ENCODE data around the gene DSC2.
"Not testable (repeated sequence)": the region's sequence is repeated elsewhere in the genome, so short reads cannot be mapped to it uniquely, and the experiment has no call there.

The DSC2 gene

DNA sequence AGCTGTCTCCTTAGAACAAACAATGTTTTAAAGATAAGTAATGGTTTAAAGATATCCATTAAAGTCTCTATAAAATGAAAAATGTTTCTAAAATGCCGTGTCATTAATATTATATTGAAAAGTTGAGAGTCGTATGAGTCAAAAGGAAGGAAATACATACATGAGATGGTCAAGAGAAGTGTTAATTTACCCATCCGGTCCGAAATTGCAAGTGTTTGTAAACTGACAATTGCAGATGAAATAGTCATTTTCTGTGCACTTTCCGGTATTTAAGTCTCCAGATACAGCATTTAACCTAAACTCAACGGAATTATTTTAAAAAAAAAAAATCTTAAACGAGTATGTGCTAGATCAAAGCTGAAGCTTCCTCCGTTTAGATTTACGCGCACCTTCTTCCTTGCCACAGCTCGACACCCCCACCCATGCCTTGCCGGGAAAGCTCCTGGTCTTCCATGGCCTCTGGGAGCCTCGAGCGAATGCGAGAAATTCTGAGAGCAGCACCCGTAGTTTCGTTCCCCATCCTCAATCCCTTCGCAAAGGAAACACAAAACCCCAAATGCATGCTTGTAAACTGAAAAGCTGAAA lies 61.4 kb downstream of the DSC2 start:
- Histone ChIP-seq H3K36me3 (ENCODE audit: control insufficient read depth, insufficient read depth, low read length) (no peaks in the 10 kb centered on the region), H3K27me3 (ENCODE audit: control insufficient read depth, insufficient read depth, low read length) (peaks cover 5% of the 10 kb centered on the region), H3K4me1 (no peaks in the 10 kb centered on the region), H3K79me2 (no peaks in the 10 kb centered on the region), H3K9ac (no peak overlapping the region), H2AFZ (peak overlapping the region; percentile 34), H3K27ac (no peak overlapping the region), H3K4me2 (ENCODE audit: low read length) (no peak overlapping the region), H3K9me3 (ENCODE audit: control insufficient read depth, low read length) (no peaks in the 10 kb centered on the region), H3K4me3 (ENCODE audit: low read depth, low read length) (no peak overlapping the region)
- TF ChIP-seq, protein P1, sequence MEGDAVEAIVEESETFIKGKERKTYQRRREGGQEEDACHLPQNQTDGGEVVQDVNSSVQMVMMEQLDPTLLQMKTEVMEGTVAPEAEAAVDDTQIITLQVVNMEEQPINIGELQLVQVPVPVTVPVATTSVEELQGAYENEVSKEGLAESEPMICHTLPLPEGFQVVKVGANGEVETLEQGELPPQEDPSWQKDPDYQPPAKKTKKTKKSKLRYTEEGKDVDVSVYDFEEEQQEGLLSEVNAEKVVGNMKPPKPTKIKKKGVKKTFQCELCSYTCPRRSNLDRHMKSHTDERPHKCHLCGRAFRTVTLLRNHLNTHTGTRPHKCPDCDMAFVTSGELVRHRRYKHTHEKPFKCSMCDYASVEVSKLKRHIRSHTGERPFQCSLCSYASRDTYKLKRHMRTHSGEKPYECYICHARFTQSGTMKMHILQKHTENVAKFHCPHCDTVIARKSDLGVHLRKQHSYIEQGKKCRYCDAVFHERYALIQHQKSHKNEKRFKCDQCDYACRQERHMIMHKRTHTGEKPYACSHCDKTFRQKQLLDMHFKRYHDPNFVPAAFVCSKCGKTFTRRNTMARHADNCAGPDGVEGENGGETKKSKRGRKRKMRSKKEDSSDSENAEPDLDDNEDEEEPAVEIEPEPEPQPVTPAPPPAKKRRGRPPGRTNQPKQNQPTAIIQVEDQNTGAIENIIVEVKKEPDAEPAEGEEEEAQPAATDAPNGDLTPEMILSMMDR (IDR thresholded peaks at IDR 0.05) = no peak

- Histone ChIP-seq H3K79me2 (no peaks in the 10 kb centered on the region), H3K4me2 (ENCODE audit: low read length) (no peak overlapping the region), H3K27me3 (ENCODE audit: control insufficient read depth, insufficient read depth, low read length) (peaks cover 5% of the 10 kb centered on the region), H2AFZ (no peak overlapping the region), H3K9me3 (ENCODE audit: control insufficient read depth, low read length) (no peaks in the 10 kb centered on the region), H3K4me3 (ENCODE audit: low read depth, low read length) (no peak overlapping the region), H3K27ac (no peak overlapping the region), H3K9ac (no peak overlapping the region), H3K4me1 (no peaks in the 10 kb centered on the region), H3K36me3 (ENCODE audit: control insufficient read depth, insufficient read depth, low read length) (no peaks in the 10 kb centered on the region)
- TF ChIP-seq, protein P1 (IDR thresholded peaks at IDR 0.05) = no peak
Measured at GRCh38 chr18:31039426-31039825, 62.8 kb downstream of the DSC2 start.

- not testable (repeated sequence) for H3K4me3 ChIP-seq (ENCODE audit: low read depth, low read length); H3K36me3 ChIP-seq (ENCODE audit: control insufficient read depth, insufficient read depth, low read length); H3K27ac ChIP-seq; H3K9ac ChIP-seq; H3K4me2 ChIP-seq (ENCODE audit: low read length); H2AFZ ChIP-seq; H3K27me3 ChIP-seq (ENCODE audit: control insufficient read depth, insufficient read depth, low read length); H3K79me2 ChIP-seq; H3K9me3 ChIP-seq (ENCODE audit: control insufficient read depth, low read length); H3K4me1 ChIP-seq
Measured at GRCh38 chr18:31037686-31038085, 64.5 kb downstream of the DSC2 start.

DNA sequence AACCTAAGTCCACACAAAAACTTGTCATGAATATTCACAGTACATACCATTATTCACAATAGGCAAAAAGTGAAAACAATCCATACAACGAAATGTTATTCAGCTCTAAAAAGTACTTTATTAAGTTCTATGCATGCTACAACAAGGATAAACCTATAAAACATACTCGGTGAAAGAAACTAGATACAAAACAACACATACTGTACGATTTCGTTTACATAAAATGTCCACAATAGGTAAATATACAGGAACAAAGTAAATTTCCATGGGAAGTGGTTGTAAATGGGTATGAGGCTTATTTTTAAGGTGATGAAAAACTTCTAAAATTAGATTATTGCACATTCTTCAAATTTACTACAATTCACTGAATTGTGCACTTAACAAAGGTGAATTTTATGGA lies 67.7 kb downstream of the DSC2 start:
- Histone ChIP-seq H3K4me3 (ENCODE audit: low read depth, low read length) (no peak overlapping the region), H3K27ac (no peak overlapping the region), H3K4me2 (ENCODE audit: low read length) (no peak overlapping the region), H3K79me2 (no peaks in the 10 kb centered on the region), H3K4me1 (no peaks in the 10 kb centered on the region), H3K9ac (no peak overlapping the region), H2AFZ (no peak overlapping the region), H3K36me3 (ENCODE audit: control insufficient read depth, insufficient read depth, low read length) (no peaks in the 10 kb centered on the region), H3K9me3 (ENCODE audit: control insufficient read depth, low read length) (no peaks in the 10 kb centered on the region), H3K27me3 (ENCODE audit: control insufficient read depth, insufficient read depth, low read length) (no peaks in the 10 kb centered on the region)
- TF ChIP-seq, protein P1 (IDR thresholded peaks at IDR 0.05) = no peak

DNA sequence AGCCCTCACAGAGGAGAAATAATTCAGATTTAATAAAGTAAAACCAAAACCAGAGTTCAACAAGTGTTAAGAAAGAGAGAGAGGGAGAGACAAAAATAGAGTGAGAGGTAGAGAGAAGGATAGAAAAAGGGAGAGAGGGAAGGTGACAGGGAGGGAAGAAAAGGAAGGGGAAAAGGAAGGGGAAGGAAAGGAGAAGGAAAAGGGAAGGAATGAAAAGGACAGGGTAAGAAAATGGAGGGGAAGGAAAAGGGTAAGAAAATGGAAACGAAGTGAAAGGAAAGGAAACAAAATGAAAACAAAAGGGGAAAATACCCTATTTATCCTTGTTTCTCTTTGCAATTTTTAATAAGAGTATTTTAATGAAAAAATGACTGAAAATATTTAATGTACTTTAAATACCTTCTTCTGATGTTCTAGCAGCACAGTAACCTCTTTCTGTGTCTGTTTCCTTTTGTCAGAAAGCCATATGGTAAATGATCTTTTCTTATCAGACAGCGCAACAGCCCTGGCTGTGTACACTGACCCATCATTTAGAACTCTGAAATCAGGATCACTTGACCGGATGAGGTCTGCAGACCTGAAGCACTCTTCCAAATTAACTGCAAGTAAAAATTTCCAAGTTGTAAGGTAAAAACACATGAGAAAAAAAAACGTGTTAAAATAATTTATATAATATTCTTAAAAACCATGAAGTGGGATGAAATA lies 71.5 kb downstream of the DSC2 start:
- no peak overlapping the region for H3K4me2 ChIP-seq (ENCODE audit: low read length)
- no peak overlapping the region for H3K27ac ChIP-seq
- H3K4me1 ChIP-seq = no peaks in the 10 kb centered on the region
- H2AFZ ChIP-seq = no peak overlapping the region
- no peak overlapping the region for H3K4me3 ChIP-seq (ENCODE audit: low read depth, low read length)
- H3K79me2 ChIP-seq = no peaks in the 10 kb centered on the region
- no peak overlapping the region for H3K9ac ChIP-seq
- H3K36me3 ChIP-seq (ENCODE audit: control insufficient read depth, insufficient read depth, low read length) = no peaks in the 10 kb centered on the region
- H3K9me3 ChIP-seq (ENCODE audit: control insufficient read depth, low read length) = no peaks in the 10 kb centered on the region
- TF ChIP-seq, protein P1 (IDR thresholded peaks at IDR 0.05) = no peak
- H3K27me3 ChIP-seq (ENCODE audit: control insufficient read depth, insufficient read depth, low read length) = no peaks in the 10 kb centered on the region
